Rectal smooth muscle tissue (tissue), 1 donor: Measurements from ENCODE around the gene TXNDC15.
A peak's percentile ranks its signal among the peaks of the same experiment; 100 is the strongest.
"Not testable (repeated sequence)": the region's sequence is repeated elsewhere in the genome, so short reads cannot be mapped to it uniquely, and the experiment has no call there.

Source experiments
- H3K27ac ChIP-seq: one replicate; pipeline ENCODE4 v1.7.0; 2013; ENCODE audit warnings: low read depth, low read length, inconsistent platforms
- H3K27me3 ChIP-seq: one replicate; pipeline ENCODE4 v1.7.0; 2013; ENCODE audit warnings: low read length; ENCODE audit not compliant: control insufficient read depth, insufficient read depth
- H3K36me3 ChIP-seq: one replicate; pipeline ENCODE4 v1.7.0; 2013; ENCODE audit warnings: low read length; ENCODE audit not compliant: control insufficient read depth, insufficient read depth
- H3K4me1 ChIP-seq: one replicate; pipeline ENCODE4 v1.7.0; 2013; ENCODE audit warnings: low read length; ENCODE audit not compliant: control insufficient read depth, insufficient read depth
- H3K4me3 ChIP-seq: one replicate; pipeline ENCODE4 v1.7.0; 2013; ENCODE audit warnings: low read length
- H3K9ac ChIP-seq: one replicate; pipeline ENCODE4 v1.7.0; 2013; ENCODE audit warnings: low read length

TXNDC15 gene

GRCh38 chr5:134873987-134874830 lies at the start of gene TXNDC15:
Gene TXNDC15, plus strand, starts transcription at chr5:134874371. Its CDS starts 57 bp downstream, at chr5:134874428.
- Histone ChIP-seq H3K27me3 (no peaks in the 10 kb centered on the region), H3K27ac (peak within 1 kb of the TSS; percentile 96), H3K9ac (peak within 1 kb of the TSS; percentile 78), H3K36me3 (no peaks in the 10 kb centered on the region), H3K4me1 (peaks cover 10% of the 10 kb centered on the region), H3K4me3 (peak within 1 kb of the TSS; percentile 95)

- H3K4me1 ChIP-seq: no peaks in the 10 kb centered on the region
- no peak overlapping the region for H3K27ac ChIP-seq
- no peak overlapping the region for H3K4me3 ChIP-seq
- no peaks in the 10 kb centered on the region for H3K27me3 ChIP-seq
- H3K9ac ChIP-seq: no peak overlapping the region
- peaks cover 7% of the 10 kb centered on the region for H3K36me3 ChIP-seq
These were observed 49.5 kb upstream of the TXNDC15 start for GRCh38 chr5:134824681-134825080.

- Histone ChIP-seq H3K9ac (no peak overlapping the region), H3K27ac (no peak overlapping the region), H3K4me1 (no peaks in the 10 kb centered on the region), H3K36me3 (peaks cover 5% of the 10 kb centered on the region), H3K4me3 (no peak overlapping the region), H3K27me3 (no peaks in the 10 kb centered on the region)
These were observed 49.0 kb upstream of the TXNDC15 start for GRCh38 chr5:134825212-134825611.

- Histone ChIP-seq H3K27ac (no peak overlapping the region), H3K4me1 (no peaks in the 10 kb centered on the region), H3K27me3 (no peaks in the 10 kb centered on the region), H3K4me3 (no peak overlapping the region), H3K9ac (no peak overlapping the region), H3K36me3 (no peaks in the 10 kb centered on the region)
These were observed 40.7 kb upstream of the TXNDC15 start for GRCh38 chr5:134833340-134834032.

- no peak overlapping the region for H3K27ac ChIP-seq
- H3K9ac ChIP-seq: no peak overlapping the region
- no peaks in the 10 kb centered on the region for H3K27me3 ChIP-seq
- no peaks in the 10 kb centered on the region for H3K4me1 ChIP-seq
- no peak overlapping the region for H3K4me3 ChIP-seq
- H3K36me3 ChIP-seq: no peaks in the 10 kb centered on the region
These were observed 38.5 kb upstream of the TXNDC15 start for GRCh38 chr5:134835623-134836022.

- no peaks in the 10 kb centered on the region for H3K36me3 ChIP-seq
These were observed 36.5 kb upstream of the TXNDC15 start for GRCh38 chr5:134837530-134838181.

GRCh38 chr5:134838361-134838760 lies 35.8 kb upstream of the TXNDC15 start:
- not testable (repeated sequence) for H3K27me3 ChIP-seq, H3K9ac ChIP-seq, H3K4me3 ChIP-seq, H3K4me1 ChIP-seq, H3K36me3 ChIP-seq, H3K27ac ChIP-seq

More at GRCh38 chr5:134837530-134838181, 36.5 kb upstream of the TXNDC15 start:
- Histone ChIP-seq H3K27me3 (no peaks in the 10 kb centered on the region), H3K9ac (no peak overlapping the region), H3K4me1 (no peaks in the 10 kb centered on the region), H3K27ac (no peak overlapping the region), H3K4me3 (no peak overlapping the region)

GRCh38 chr5:134840811-134841210 lies 33.4 kb upstream of the TXNDC15 start:
- Histone ChIP-seq H3K9ac (no peak overlapping the region), H3K4me1 (no peaks in the 10 kb centered on the region), H3K36me3 (no peaks in the 10 kb centered on the region), H3K27ac (no peak overlapping the region), H3K27me3 (no peaks in the 10 kb centered on the region), H3K4me3 (no peak overlapping the region)

- no peak overlapping the region for H3K9ac ChIP-seq
- H3K4me1 ChIP-seq: peaks cover 10% of the 10 kb centered on the region
- H3K27me3 ChIP-seq: no peaks in the 10 kb centered on the region
- H3K36me3 ChIP-seq: no peaks in the 10 kb centered on the region
- H3K27ac ChIP-seq: no peak overlapping the region
- no peak overlapping the region for H3K4me3 ChIP-seq
These were observed 29.9 kb upstream of the TXNDC15 start for GRCh38 chr5:134844252-134844651.

GRCh38 chr5:134845335-134845851 lies 28.8 kb upstream of the TXNDC15 start:
- Histone ChIP-seq H3K9ac (peak overlapping the region; percentile 55), H3K27me3 (no peaks in the 10 kb centered on the region), H3K4me1 (peaks cover 10% of the 10 kb centered on the region), H3K36me3 (no peaks in the 10 kb centered on the region), H3K27ac (peak overlapping the region; percentile 90), H3K4me3 (peak overlapping the region; percentile 59)

GRCh38 chr5:134845852-134846640 lies 28.1 kb upstream of the TXNDC15 start, which contains the start of gene C5orf24:
Gene C5orf24, plus strand, starts transcription at chr5:134845968. Its CDS starts 8,933 bp downstream, at chr5:134854901.
- H3K4me1 ChIP-seq: peaks cover 11% of the 10 kb centered on the region

More at GRCh38 chr5:134845852-134846640, 28.1 kb upstream of the TXNDC15 start, which contains the start of gene C5orf24:
- Histone ChIP-seq H3K36me3 (no peaks in the 10 kb centered on the region), H3K27me3 (no peaks in the 10 kb centered on the region), H3K4me3 (peak within 1 kb of the TSS; percentile 59), H3K9ac (peak within 1 kb of the TSS; percentile 55), H3K27ac (peak within 1 kb of the TSS; percentile 90)
